ENCODE measurements around the gene RBM19.

The RBM19 gene

DNA sequence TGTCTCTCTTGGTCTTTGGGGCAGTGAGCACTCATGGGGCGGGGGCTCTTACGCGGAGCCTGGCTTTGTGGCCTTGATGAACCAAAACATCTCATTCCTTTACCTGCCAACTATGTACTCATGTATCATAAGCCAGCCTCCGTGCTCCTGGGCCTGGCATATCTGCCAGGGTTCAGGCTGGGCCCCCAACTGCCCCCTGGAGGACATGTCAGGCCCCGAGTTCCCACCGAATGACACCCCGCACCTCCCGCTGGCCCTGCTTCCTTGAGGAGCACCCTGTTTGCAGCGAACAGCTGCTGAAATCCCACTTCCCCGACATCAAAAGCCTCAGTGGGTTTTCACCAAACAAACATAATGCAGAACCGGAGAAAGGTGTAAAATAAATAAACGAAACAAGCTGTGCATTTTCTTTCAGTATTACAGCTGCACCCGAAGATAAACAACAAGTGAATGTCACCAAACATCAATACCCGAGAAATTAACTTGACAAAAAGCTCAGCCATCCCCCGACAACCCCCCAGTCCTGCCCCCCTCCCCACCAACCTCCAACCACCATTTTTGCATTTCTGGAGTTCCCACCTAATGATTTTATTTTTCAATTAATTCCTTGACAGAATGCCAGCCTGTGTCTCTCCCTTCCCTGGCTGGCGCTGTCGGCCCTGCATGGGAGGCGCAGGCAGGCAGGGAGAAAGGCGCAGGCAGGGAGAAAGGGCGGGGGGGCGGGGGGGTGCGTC is 139.2 kb downstream of the RBM19 start:
- no peak overlapping the region for H3K9ac ChIP-seq (ENCODE audit: low read depth in 1 of 2, low read length in 2 of 2)
- peaks cover 0 to 6% of the 10 kb centered on the region in 2 donors for H3K36me3 ChIP-seq (ENCODE audit: control insufficient read depth in 1 of 2, insufficient read depth in 2 of 2, low read length in 2 of 2)
- no peaks in the 10 kb centered on the region for H3K27me3 ChIP-seq (ENCODE audit: control insufficient read depth in 1 of 2, insufficient read depth in 2 of 2, low read length in 2 of 2)

DNA sequence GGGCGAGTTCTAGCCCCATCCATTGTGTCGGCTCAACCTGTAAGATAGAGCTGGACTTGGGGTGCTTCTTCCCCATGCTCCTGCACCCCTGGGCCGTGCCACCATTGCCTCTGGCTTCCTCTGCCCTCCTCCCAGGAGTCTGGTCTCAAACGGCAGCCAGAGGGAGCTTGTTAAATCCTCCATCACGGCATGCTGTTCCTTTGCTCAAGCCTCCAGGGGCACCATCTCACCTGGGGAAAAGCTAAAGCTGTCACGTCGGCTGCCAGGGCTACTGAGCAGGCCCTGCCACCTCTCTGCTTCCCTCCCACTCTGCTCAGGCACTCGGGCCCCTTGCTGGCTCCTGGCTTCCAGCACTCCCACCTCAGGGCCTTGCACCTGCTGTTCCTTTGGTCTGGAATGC is 140.4 kb downstream of the RBM19 start:
- H3K27me3 ChIP-seq (ENCODE audit: control insufficient read depth in 1 of 2, insufficient read depth in 2 of 2, low read length in 2 of 2): no peaks in the 10 kb centered on the region
- peaks cover 0 to 6% of the 10 kb centered on the region in 2 donors for H3K36me3 ChIP-seq (ENCODE audit: control insufficient read depth in 1 of 2, insufficient read depth in 2 of 2, low read length in 2 of 2)
- H3K4me3 ChIP-seq (ENCODE audit: low read depth in 1 of 2, low read length in 2 of 2): no peak overlapping the region
- H3K27ac ChIP-seq (ENCODE audit: low read depth, low read length): no peak overlapping the region
- H3K9ac ChIP-seq (ENCODE audit: low read depth in 1 of 2, low read length in 2 of 2): no peak overlapping the region
- no peaks in the 10 kb centered on the region for H3K4me1 ChIP-seq (ENCODE audit: control insufficient read depth in 1 of 2, insufficient read depth in 2 of 2, low read length in 2 of 2)
- no peaks in the 10 kb centered on the region for H3K9me3 ChIP-seq (ENCODE audit: control insufficient read depth in 1 of 2, low read length in 2 of 2)

More for the DNA sequence above, 139.2 kb downstream of the RBM19 start:
- no peak overlapping the region for H3K4me3 ChIP-seq (ENCODE audit: low read depth in 1 of 2, low read length in 2 of 2)
- no peak overlapping the region for H3K27ac ChIP-seq (ENCODE audit: low read depth, low read length)
- no peaks in the 10 kb centered on the region for H3K4me1 ChIP-seq (ENCODE audit: control insufficient read depth in 1 of 2, insufficient read depth in 2 of 2, low read length in 2 of 2)
- H3K9me3 ChIP-seq (ENCODE audit: control insufficient read depth in 1 of 2, low read length in 2 of 2): no peaks in the 10 kb centered on the region

DNA sequence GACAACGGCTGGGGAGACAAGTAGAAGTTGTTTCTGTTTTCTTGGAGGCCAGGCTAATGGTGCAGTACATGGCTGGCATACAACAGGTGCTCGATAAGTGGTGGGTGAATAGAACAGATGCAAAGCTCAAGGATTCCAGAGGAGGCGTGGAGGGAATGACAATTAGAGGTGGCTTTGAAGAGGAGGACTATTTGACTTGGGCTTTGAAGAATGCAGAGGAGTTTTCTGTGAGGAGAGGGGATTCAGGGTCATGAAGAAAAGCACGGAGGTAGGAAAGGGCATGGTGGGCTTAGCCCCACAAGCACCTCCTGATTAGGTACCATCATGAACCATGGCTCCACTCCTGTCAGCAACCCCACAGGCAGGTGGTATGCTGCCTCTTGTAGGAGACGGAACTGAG is 142.3 kb downstream of the RBM19 start:
- Histone ChIP-seq H3K27ac (ENCODE audit: low read depth, low read length) (no peak overlapping the region), H3K4me3 (ENCODE audit: low read depth in 1 of 2, low read length in 2 of 2) (no peak overlapping the region)

DNA sequence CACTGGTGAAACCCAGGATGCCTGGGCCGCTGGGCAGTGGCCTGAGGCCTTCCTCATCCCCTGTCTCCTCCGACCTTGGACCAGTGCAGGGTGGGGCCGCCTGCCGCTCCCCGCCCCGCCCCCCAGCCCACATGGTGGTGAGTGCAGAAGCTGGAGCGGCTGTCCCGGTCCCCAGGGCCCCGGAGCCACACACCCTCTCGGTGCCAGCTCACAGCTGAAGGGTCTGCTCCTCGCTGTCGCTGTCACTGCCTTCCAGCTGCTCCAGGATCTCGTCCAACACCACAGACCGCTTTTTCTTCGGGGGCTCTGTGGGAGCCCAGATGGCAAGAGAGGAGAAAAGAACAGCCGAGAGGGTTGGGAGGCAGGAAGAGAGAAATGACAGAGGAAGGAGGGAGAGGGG is 143.1 kb downstream of the RBM19 start:
- H3K27ac ChIP-seq (ENCODE audit: low read depth, low read length): no peak overlapping the region
- no peak overlapping the region for H3K4me3 ChIP-seq (ENCODE audit: low read depth in 1 of 2, low read length in 2 of 2)
- H3K9ac ChIP-seq (ENCODE audit: low read depth in 1 of 2, low read length in 2 of 2): no peak overlapping the region
- no peaks in the 10 kb centered on the region for H3K4me1 ChIP-seq (ENCODE audit: control insufficient read depth in 1 of 2, insufficient read depth in 2 of 2, low read length in 2 of 2)
- H3K9me3 ChIP-seq (ENCODE audit: control insufficient read depth in 1 of 2, low read length in 2 of 2): no peaks in the 10 kb centered on the region
- H3K27me3 ChIP-seq (ENCODE audit: control insufficient read depth in 1 of 2, insufficient read depth in 2 of 2, low read length in 2 of 2): no peaks in the 10 kb centered on the region
- H3K36me3 ChIP-seq (ENCODE audit: control insufficient read depth in 1 of 2, insufficient read depth in 2 of 2, low read length in 2 of 2): peaks cover 0 to 6% of the 10 kb centered on the region in 2 donors

More for the DNA sequence above, 142.3 kb downstream of the RBM19 start:
- Histone ChIP-seq H3K9ac (ENCODE audit: low read depth in 1 of 2, low read length in 2 of 2) (no peak overlapping the region), H3K36me3 (ENCODE audit: control insufficient read depth in 1 of 2, insufficient read depth in 2 of 2, low read length in 2 of 2) (peaks cover 0 to 6% of the 10 kb centered on the region in 2 donors), H3K9me3 (ENCODE audit: control insufficient read depth in 1 of 2, low read length in 2 of 2) (no peaks in the 10 kb centered on the region), H3K4me1 (ENCODE audit: control insufficient read depth in 1 of 2, insufficient read depth in 2 of 2, low read length in 2 of 2) (no peaks in the 10 kb centered on the region), H3K27me3 (ENCODE audit: control insufficient read depth in 1 of 2, insufficient read depth in 2 of 2, low read length in 2 of 2) (no peaks in the 10 kb centered on the region)

DNA sequence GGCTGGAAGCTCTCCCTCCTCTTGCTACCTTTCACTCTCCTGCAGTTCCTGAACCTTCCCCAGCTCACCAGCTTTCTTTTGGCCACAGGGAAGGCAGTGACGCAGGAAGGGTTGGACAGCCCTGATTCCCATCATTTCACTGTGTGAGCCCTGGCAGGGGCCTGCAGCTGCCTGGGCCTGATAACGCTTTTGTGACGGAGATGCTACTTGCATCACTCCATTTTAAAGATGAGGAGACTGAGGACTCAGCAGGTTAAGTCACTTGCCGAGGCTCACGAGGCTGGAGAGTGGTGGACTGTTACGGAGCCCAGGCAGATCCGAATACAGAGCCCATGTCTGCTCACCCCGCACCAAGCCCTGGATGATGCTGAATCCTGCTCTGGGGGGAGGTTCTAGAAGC is 145.3 kb downstream of the RBM19 start:
- no peaks in the 10 kb centered on the region for H3K4me1 ChIP-seq (ENCODE audit: control insufficient read depth in 1 of 2, insufficient read depth in 2 of 2, low read length in 2 of 2)
- H3K9me3 ChIP-seq (ENCODE audit: control insufficient read depth in 1 of 2, low read length in 2 of 2): no peaks in the 10 kb centered on the region
- no peaks in the 10 kb centered on the region for H3K27me3 ChIP-seq (ENCODE audit: control insufficient read depth in 1 of 2, insufficient read depth in 2 of 2, low read length in 2 of 2)
- H3K36me3 ChIP-seq (ENCODE audit: control insufficient read depth in 1 of 2, insufficient read depth in 2 of 2, low read length in 2 of 2): peaks cover 0 to 11% of the 10 kb centered on the region in 2 donors
- H3K4me3 ChIP-seq (ENCODE audit: low read depth in 1 of 2, low read length in 2 of 2): no peak overlapping the region
- H3K9ac ChIP-seq (ENCODE audit: low read depth in 1 of 2, low read length in 2 of 2): no peak overlapping the region
- H3K27ac ChIP-seq (ENCODE audit: low read depth, low read length): no peak overlapping the region

DNA sequence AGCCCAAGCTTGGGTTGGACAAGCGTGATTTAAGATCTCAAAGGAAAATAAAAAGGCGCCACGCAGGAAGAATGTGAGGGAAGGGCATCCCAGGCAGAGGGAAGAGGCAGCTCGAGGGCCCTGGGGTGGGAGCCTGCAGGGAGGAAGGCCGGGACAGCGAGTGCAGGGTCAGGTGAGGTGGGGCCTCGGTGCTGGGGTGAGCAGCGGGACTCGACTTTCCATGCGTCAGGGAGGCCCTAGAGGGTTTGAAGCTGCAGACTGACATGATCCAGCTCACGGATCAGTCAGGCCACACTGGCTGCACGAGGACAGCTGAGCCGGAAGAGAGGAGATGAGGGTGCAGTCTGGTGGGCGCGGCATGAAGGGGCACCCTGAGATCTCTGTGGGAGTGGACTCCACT is 145.8 kb downstream of the RBM19 start:
- Histone ChIP-seq H3K4me1 (ENCODE audit: control insufficient read depth in 1 of 2, insufficient read depth in 2 of 2, low read length in 2 of 2) (no peaks in the 10 kb centered on the region), H3K4me3 (ENCODE audit: low read depth in 1 of 2, low read length in 2 of 2) (no peak overlapping the region), H3K9me3 (ENCODE audit: control insufficient read depth in 1 of 2, low read length in 2 of 2) (no peaks in the 10 kb centered on the region), H3K27me3 (ENCODE audit: control insufficient read depth in 1 of 2, insufficient read depth in 2 of 2, low read length in 2 of 2) (no peaks in the 10 kb centered on the region), H3K9ac (ENCODE audit: low read depth in 1 of 2, low read length in 2 of 2) (no peak overlapping the region), H3K36me3 (ENCODE audit: control insufficient read depth in 1 of 2, insufficient read depth in 2 of 2, low read length in 2 of 2) (peaks cover 0 to 11% of the 10 kb centered on the region in 2 donors), H3K27ac (ENCODE audit: low read depth, low read length) (no peak overlapping the region)

DNA sequence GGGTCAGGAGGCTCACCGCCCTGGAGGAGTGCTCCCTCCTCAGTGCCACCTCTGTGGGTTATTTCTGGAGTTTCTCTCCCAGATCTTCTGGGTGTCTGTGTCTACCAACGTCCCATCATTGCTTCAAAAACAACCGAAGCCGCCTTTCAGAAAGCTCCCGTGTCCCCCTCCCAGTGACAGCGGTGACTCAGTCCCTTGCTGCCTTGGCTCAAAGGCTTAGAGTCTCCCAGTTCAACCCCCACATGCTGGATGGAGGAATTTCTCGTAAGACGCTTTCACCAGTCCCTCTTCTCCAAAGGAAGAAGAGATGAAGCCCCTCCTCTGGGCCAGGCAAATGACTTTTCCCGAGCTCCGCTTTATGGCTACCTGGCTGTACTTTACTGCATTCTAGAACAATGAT is 146.6 kb downstream of the RBM19 start:
- no peaks in the 10 kb centered on the region for H3K27me3 ChIP-seq (ENCODE audit: control insufficient read depth in 1 of 2, insufficient read depth in 2 of 2, low read length in 2 of 2)
- no peak overlapping the region for H3K27ac ChIP-seq (ENCODE audit: low read depth, low read length)
- H3K9me3 ChIP-seq (ENCODE audit: control insufficient read depth in 1 of 2, low read length in 2 of 2): no peaks in the 10 kb centered on the region
- H3K4me3 ChIP-seq (ENCODE audit: low read depth in 1 of 2, low read length in 2 of 2): no peak overlapping the region
- H3K9ac ChIP-seq (ENCODE audit: low read depth in 1 of 2, low read length in 2 of 2): no peak overlapping the region
- no peaks in the 10 kb centered on the region for H3K4me1 ChIP-seq (ENCODE audit: control insufficient read depth in 1 of 2, insufficient read depth in 2 of 2, low read length in 2 of 2)
- H3K36me3 ChIP-seq (ENCODE audit: control insufficient read depth in 1 of 2, insufficient read depth in 2 of 2, low read length in 2 of 2): peaks cover 0 to 11% of the 10 kb centered on the region in 2 donors

DNA sequence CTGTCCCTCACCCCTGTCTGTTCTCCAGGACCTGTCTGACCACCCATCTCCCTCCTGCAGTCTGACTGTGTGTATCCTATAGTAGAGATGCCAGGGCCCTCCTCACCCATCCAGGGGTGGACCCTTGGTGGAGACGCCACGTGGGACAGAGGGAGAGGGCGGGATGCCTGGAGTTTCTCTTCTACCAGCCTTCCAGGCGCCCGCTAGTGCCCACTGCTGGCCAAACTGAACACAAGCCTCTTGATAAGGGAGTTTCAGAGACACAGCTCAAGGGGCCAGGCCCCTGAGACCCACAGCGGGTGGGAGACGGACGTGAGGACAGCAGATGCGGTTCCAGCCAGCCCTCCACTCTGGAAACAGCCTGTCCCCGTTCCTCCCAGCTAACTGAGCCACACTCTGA is 147.3 kb downstream of the RBM19 start:
- no peak overlapping the region for H3K9ac ChIP-seq (ENCODE audit: low read depth in 1 of 2, low read length in 2 of 2)
- no peaks in the 10 kb centered on the region for H3K4me1 ChIP-seq (ENCODE audit: control insufficient read depth in 1 of 2, insufficient read depth in 2 of 2, low read length in 2 of 2)
- H3K36me3 ChIP-seq (ENCODE audit: control insufficient read depth in 1 of 2, insufficient read depth in 2 of 2, low read length in 2 of 2): peaks cover 0 to 11% of the 10 kb centered on the region in 2 donors
- no peaks in the 10 kb centered on the region for H3K27me3 ChIP-seq (ENCODE audit: control insufficient read depth in 1 of 2, insufficient read depth in 2 of 2, low read length in 2 of 2)
- no peaks in the 10 kb centered on the region for H3K9me3 ChIP-seq (ENCODE audit: control insufficient read depth in 1 of 2, low read length in 2 of 2)
- H3K4me3 ChIP-seq (ENCODE audit: low read depth in 1 of 2, low read length in 2 of 2): no peak overlapping the region
- no peak overlapping the region for H3K27ac ChIP-seq (ENCODE audit: low read depth, low read length)

DNA sequence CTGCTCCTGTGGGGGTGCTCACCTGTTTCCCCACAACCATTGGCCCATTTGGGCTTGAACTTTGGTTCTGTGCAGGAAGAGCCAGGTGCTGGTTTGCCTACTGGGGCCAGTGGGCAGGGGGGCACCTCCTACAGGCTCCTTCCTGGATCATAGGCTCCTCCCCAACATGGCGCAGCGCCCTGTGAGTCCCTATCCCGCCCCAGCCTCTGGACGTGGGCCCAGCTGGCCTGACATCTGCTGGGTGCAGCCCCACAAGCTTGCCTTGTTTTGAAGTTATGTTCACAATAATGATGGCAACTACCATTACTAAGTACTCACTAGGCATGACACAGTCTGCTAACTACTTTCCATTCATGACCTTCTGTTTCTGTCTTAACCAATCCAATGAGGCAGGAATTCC is 147.8 kb downstream of the RBM19 start:
- Histone ChIP-seq H3K27ac (ENCODE audit: low read depth, low read length) (no peak overlapping the region), H3K4me3 (ENCODE audit: low read depth in 1 of 2, low read length in 2 of 2) (no peak overlapping the region), H3K36me3 (ENCODE audit: control insufficient read depth in 1 of 2, insufficient read depth in 2 of 2, low read length in 2 of 2) (peaks cover 0 to 11% of the 10 kb centered on the region in 2 donors), H3K9me3 (ENCODE audit: control insufficient read depth in 1 of 2, low read length in 2 of 2) (no peaks in the 10 kb centered on the region), H3K9ac (ENCODE audit: low read depth in 1 of 2, low read length in 2 of 2) (no peak overlapping the region), H3K27me3 (ENCODE audit: control insufficient read depth in 1 of 2, insufficient read depth in 2 of 2, low read length in 2 of 2) (no peaks in the 10 kb centered on the region), H3K4me1 (ENCODE audit: control insufficient read depth in 1 of 2, insufficient read depth in 2 of 2, low read length in 2 of 2) (no peaks in the 10 kb centered on the region)

DNA sequence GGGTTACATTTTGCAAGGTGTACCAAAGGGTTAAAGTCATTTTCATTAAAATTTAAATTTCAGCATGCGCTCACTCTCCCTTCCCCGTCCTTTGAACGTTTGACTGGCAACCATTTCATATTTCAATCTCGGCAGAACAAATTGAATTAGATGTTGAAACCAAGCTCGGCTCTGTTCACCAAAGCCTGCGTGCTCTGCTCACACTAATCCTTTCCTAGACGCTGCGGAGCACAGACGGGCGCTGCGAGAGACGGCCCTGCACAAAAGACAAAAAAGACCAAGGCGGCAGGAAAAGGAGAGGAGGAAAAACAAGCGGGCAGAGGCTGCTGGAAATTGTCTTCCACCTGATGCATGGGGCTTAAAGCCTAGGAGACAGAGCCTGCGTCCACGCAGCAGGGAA is 149.3 kb downstream of the RBM19 start:
- no peak overlapping the region for H3K27ac ChIP-seq (ENCODE audit: low read depth, low read length)
- H3K27me3 ChIP-seq (ENCODE audit: control insufficient read depth in 1 of 2, insufficient read depth in 2 of 2, low read length in 2 of 2): no peaks in the 10 kb centered on the region
- peaks cover 0 to 5% of the 10 kb centered on the region in 2 donors for H3K36me3 ChIP-seq (ENCODE audit: control insufficient read depth in 1 of 2, insufficient read depth in 2 of 2, low read length in 2 of 2)
- no peaks in the 10 kb centered on the region for H3K9me3 ChIP-seq (ENCODE audit: control insufficient read depth in 1 of 2, low read length in 2 of 2)
- no peak overlapping the region for H3K9ac ChIP-seq (ENCODE audit: low read depth in 1 of 2, low read length in 2 of 2)
- no peaks in the 10 kb centered on the region for H3K4me1 ChIP-seq (ENCODE audit: control insufficient read depth in 1 of 2, insufficient read depth in 2 of 2, low read length in 2 of 2)
- no peak overlapping the region for H3K4me3 ChIP-seq (ENCODE audit: low read depth in 1 of 2, low read length in 2 of 2)
